ENCODE measurements around the gene CTU2. TPM values are rescaled to one million over a fixed set of nuclear protein-coding genes. Genes with fewer than 3 reads are reported as not detected.

The CTU2 gene
- total and polyA plus RNA-seq, 10 of the 15 experiments (the other 5 are each of a cell fraction or from before 2014, with no cell fraction given): 0.32 to 44.5 (median 18.2) TPM

DNA sequence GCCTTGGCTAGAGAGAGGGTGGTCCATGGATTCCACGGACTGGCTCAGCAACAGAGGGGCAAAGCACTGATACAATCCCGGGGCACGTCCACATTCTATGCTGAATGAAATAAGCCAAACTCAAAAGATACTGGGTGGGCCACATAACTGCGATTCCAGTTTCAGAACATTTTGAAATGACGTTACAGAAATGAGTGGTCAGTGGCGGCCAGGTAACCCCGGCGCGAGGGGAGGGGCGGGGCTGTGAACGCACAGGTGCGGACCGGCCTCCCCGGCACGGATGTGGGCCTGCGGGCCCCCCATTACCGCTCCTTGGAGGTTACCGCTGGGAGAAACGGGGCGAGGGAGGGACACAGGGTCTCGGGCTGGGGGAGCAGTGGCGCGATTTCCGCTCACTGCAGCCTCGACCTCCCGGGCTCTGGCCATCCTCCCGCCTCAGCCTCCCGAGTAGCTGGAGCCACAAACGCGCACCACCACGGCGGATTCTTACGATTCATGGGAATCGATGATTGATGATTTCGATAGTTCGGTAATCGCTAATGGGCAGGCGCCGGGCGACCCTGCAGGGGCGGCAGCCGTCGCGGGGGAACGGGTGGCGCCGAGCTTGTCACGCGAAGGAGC is 44.0 kb upstream of the CTU2 start:
- peaks cover 4 to 10% of the 10 kb centered on the region in 2 experiments; a peak in 3 of 4 replicates for H3K36me3 ChIP-seq (ENCODE audit: control insufficient read depth in 2 of 2, insufficient read depth in 2 of 2, low read length in 1 of 2)
- peak overlapping the region; percentile 84 for H3K4me3 ChIP-seq
- no peak for DNase-seq (ENCODE audit: low read depth, low spot score)
- no peaks in the 10 kb centered on the region for H4K20me1 ChIP-seq (ENCODE audit: control insufficient read depth, insufficient read depth)
- H3K79me2 ChIP-seq (ENCODE audit: control insufficient read depth, insufficient read depth, low read length): peaks cover 47% of the 10 kb centered on the region
- H3K9ac ChIP-seq (ENCODE audit: control insufficient read depth, insufficient read depth, low read length): peak overlapping the region; percentile 72
- RAD21 ChIA-PET (ENCODE audit: unreplicated experiment): interaction anchor here (1.3 to 1.9 kb wide), 2 partner anchors 23 to 45 kb away, joined by 3 to 6 read pairs; no protein-coding TSS in a partner anchor
- intact Hi-C loops (cut with micrococcal nuclease; ENCODE audit: unreplicated experiment) (no loop called here), in situ Hi-C loops (cut with MboI) (no loop called here)
- no peaks in the 10 kb centered on the region for H3K9me3 ChIP-seq (replicated peaks; ENCODE audit: control insufficient read depth, insufficient read depth, low read length)
- peak overlapping the region; percentile 49 for H2AFZ ChIP-seq (ENCODE audit: control insufficient read depth, low read depth, low read length)
- peaks cover 6% of the 10 kb centered on the region; the same call in 1 of the 2 replicates for H3K4me1 ChIP-seq (ENCODE audit: control insufficient read depth, insufficient read depth, low read length)
- no peaks in the 10 kb centered on the region for H3K27me3 ChIP-seq (replicated peaks in 1 of 2; ENCODE audit: control insufficient read depth in 2 of 2, insufficient read depth in 2 of 2, low read length in 1 of 2)
- POLR2A ChIA-PET: interaction anchor here (0.6 to 2.4 kb wide), 8 partner anchors 10 to 210 kb away, joined by 3 to 6 read pairs (median 5); partner anchors contain the start of gene CYBA
- BruUV-seq (replicated peaks): TSS peak; percentile 81
- peak; percentile 11 for ATAC-seq
- SMC1A ChIA-PET (ENCODE audit: uncharacterized antibody, unreplicated experiment): interaction anchor here (1.5 kb wide), 1 partner anchor 19 kb away, joined by 5 read pairs; no protein-coding TSS in a partner anchor
- peak overlapping the region; percentile 61 for H3K4me2 ChIP-seq (ENCODE audit: control insufficient read depth, insufficient read depth)
- no peak for FAIRE-seq
- CTCF ChIA-PET: interaction anchor here (0.7 to 1.9 kb wide), 6 partner anchors 11 to 144 kb away, joined by 3 to 6 read pairs (median 4); no protein-coding TSS in a partner anchor
- peak overlapping the region; percentile 78 for H3K27ac ChIP-seq (ENCODE audit: control insufficient read depth, insufficient read depth)
- WGBS (ENCODE audit: insufficient coverage, insufficient replicate concordance, low lambda C conversion rate, missing lambda C conversion rate): under 1% methylated on average over 43 of the region's 49 CpGs
- TF ChIP-seq, protein P1, sequence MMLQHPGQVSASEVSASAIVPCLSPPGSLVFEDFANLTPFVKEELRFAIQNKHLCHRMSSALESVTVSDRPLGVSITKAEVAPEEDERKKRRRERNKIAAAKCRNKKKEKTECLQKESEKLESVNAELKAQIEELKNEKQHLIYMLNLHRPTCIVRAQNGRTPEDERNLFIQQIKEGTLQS (IDR thresholded peaks at IDR 0.05; ENCODE audit: borderline replicate concordance, extremely low read depth, low read depth, low read length): no peak
- peak; percentile 17; the same call in 1 of the 2 replicates for TF ChIP-seq CREM (IDR thresholded peaks at IDR 0.05; ENCODE audit: low read depth)
- TF ChIP-seq SIN3A (IDR thresholded peaks at IDR 0.05; ENCODE audit: low read depth, low read length): no peak
- no peak for TF ChIP-seq POU2F2 (IDR thresholded peaks at IDR 0.05; ENCODE audit: borderline replicate concordance, low read depth, low read length)
- TF ChIP-seq, protein P2, sequence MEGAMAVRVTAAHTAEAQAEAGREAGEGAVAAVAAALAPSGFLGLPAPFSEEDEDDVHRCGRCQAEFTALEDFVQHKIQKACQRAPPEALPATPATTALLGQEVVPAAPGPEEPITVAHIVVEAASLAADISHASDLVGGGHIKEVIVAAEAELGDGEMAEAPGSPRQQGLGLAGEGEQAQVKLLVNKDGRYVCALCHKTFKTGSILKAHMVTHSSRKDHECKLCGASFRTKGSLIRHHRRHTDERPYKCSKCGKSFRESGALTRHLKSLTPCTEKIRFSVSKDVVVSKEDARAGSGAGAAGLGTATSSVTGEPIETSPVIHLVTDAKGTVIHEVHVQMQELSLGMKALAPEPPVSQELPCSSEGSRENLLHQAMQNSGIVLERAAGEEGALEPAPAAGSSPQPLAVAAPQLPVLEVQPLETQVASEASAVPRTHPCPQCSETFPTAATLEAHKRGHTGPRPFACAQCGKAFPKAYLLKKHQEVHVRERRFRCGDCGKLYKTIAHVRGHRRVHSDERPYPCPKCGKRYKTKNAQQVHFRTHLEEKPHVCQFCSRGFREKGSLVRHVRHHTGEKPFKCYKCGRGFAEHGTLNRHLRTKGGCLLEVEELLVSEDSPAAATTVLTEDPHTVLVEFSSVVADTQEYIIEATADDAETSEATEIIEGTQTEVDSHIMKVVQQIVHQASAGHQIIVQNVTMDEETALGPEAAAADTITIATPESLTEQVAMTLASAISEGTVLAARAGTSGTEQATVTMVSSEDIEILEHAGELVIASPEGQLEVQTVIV (IDR thresholded peaks at IDR 0.05; ENCODE audit: borderline replicate concordance, partially characterized antibody): no peak
- TF ChIP-seq BMI1 (IDR thresholded peaks at IDR 0.05; ENCODE audit: borderline replicate concordance): no peak
- TF ChIP-seq, protein P3, sequence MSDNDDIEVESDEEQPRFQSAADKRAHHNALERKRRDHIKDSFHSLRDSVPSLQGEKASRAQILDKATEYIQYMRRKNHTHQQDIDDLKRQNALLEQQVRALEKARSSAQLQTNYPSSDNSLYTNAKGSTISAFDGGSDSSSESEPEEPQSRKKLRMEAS (IDR thresholded peaks at IDR 0.05; ENCODE audit: low read depth, low read length): no peak
- TF ChIP-seq, protein P4, sequence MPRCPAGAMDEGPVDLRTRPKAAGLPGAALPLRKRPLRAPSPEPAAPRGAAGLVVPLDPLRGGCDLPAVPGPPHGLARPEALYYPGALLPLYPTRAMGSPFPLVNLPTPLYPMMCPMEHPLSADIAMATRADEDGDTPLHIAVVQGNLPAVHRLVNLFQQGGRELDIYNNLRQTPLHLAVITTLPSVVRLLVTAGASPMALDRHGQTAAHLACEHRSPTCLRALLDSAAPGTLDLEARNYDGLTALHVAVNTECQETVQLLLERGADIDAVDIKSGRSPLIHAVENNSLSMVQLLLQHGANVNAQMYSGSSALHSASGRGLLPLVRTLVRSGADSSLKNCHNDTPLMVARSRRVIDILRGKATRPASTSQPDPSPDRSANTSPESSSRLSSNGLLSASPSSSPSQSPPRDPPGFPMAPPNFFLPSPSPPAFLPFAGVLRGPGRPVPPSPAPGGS (IDR thresholded peaks at IDR 0.05; ENCODE audit: borderline replicate concordance, insufficient read depth, low read depth, low read length, poor library complexity, severe bottlenecking): no peak
- TF ChIP-seq, protein P5, sequence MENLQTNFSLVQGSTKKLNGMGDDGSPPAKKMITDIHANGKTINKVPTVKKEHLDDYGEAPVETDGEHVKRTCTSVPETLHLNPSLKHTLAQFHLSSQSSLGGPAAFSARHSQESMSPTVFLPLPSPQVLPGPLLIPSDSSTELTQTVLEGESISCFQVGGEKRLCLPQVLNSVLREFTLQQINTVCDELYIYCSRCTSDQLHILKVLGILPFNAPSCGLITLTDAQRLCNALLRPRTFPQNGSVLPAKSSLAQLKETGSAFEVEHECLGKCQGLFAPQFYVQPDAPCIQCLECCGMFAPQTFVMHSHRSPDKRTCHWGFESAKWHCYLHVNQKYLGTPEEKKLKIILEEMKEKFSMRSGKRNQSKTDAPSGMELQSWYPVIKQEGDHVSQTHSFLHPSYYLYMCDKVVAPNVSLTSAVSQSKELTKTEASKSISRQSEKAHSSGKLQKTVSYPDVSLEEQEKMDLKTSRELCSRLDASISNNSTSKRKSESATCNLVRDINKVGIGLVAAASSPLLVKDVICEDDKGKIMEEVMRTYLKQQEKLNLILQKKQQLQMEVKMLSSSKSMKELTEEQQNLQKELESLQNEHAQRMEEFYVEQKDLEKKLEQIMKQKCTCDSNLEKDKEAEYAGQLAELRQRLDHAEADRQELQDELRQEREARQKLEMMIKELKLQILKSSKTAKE (IDR thresholded peaks at IDR 0.05; ENCODE audit: low read depth, poor library complexity, severe bottlenecking): no peak
- no peak for TF ChIP-seq SREBF1 (IDR thresholded peaks at IDR 0.05; ENCODE audit: low read length)
- no peak for TF ChIP-seq YBX1 (IDR thresholded peaks at IDR 0.05)
- no peak for TF ChIP-seq CHD2 (IDR thresholded peaks at IDR 0.05; ENCODE audit: borderline replicate concordance, low read depth, low read length)
- TF ChIP-seq HDAC6 (IDR thresholded peaks at IDR 0.05; ENCODE audit: unreplicated experiment): no peak
- no peak for TF ChIP-seq ATF7 (IDR thresholded peaks at IDR 0.05; ENCODE audit: low read depth)
- no peak for TF ChIP-seq MTA3 (IDR thresholded peaks at IDR 0.05; ENCODE audit: borderline replicate concordance, low read length)
- 0 out of 2 replicates have a peak, but pooled peaks have one; percentile 27 for TF ChIP-seq TCF3 (IDR thresholded peaks at IDR 0.05; ENCODE audit: borderline replicate concordance, insufficient read depth, low read depth, low read length)

Data from GM12878 (cell line).